SK-N-SH (cell line): ENCODE measurements around the gene SGPP2. TPM values are rescaled to one million over a fixed set of nuclear protein-coding genes. Genes with fewer than 3 reads are reported as not detected.
"Not testable (repeated sequence)": the region's sequence is repeated elsewhere in the genome, so short reads cannot be mapped to it uniquely, and the experiment has no call there.

ENCODE experiments used
- CTCF ChIA-PET: fragments of 300-600, 350-600 bp; formaldehyde crosslinking; extraction: SDS; loops from one replicate; lab custom pipeline; 2021; lab: Yijun Ruan, JAX
- POLR2A ChIA-PET: fragments of 350-600 bp; sonication (Branson Sonifier 250); formaldehyde crosslinking; extraction: SDS; loops from one replicate; lab custom pipeline; 2020; ENCODE audit warnings: antibody characterized with exemption, inconsistent platforms; lab: Yijun Ruan, JAX
- DNase-seq: peaks from one replicate; pipeline ENCODE4 v3.0.0; 2012
- H2AFZ ChIP-seq: fragments of 200-600 bp; sonication (generic); 2 replicates; pipeline ENCODE4 v1.8.1; 2016; ENCODE audit warnings: antibody characterized with exemption, mild to moderate bottlenecking, low read depth
- H3F3A ChIP-seq: fragments of 200-600 bp; sonication (generic); replicated peaks from 2 replicates; pipeline ENCODE3; 2016; ENCODE audit warnings: antibody characterized with exemption, mild to moderate bottlenecking; ENCODE audit not compliant: insufficient read depth
- H3K27ac ChIP-seq, 2 experiments: fragments of 200-500 bp in 1 of 2; fragments of 200-600 bp in 1 of 2; sonication (Bioruptor generic) in 1 of 2; sonication (generic), shearing (Covaris generic) in 1 of 2; 2 replicates each; pipeline versions ENCODE4 v1.5.1 to v1.6.1; 2014 to 2016; ENCODE audit warnings: low read depth in 2 of 2, inconsistent platforms in 1 of 2, low read length in 1 of 2, mild to moderate bottlenecking in 1 of 2, mixed read lengths in 1 of 2
- H3K27me3 ChIP-seq: fragments of 200-600 bp; sonication (generic), shearing (Covaris generic); 2 replicates; pipeline ENCODE4 v1.6.1; 2016; ENCODE audit warnings: mixed run types; ENCODE audit not compliant: insufficient read depth
- H3K36me3 ChIP-seq, 2 experiments: fragments of 200-500 bp in 1 of 2; fragments of 200-600 bp in 1 of 2; sonication (Bioruptor generic) in 1 of 2; sonication (generic) in 1 of 2; replicated peaks in 1 of 2; 2 replicates each; pipeline versions ENCODE3 to v1.5.1; 2014 to 2016; ENCODE audit warnings: low read length in 1 of 2, mild to moderate bottlenecking in 1 of 2; ENCODE audit not compliant: insufficient read depth in 2 of 2, control insufficient read depth in 1 of 2
- H3K4me1 ChIP-seq, 2 experiments: fragments of 200-500 bp in 1 of 2; fragments of 200-600 bp in 1 of 2; sonication (Bioruptor generic) in 1 of 2; sonication (generic), shearing (Covaris generic) in 1 of 2; 2 replicates each; pipeline versions ENCODE4 v1.5.1 to v1.6.1; 2014 to 2016; ENCODE audit warnings: low read depth in 1 of 2, low read length in 1 of 2, mixed run types in 1 of 2; ENCODE audit not compliant: insufficient read depth in 2 of 2, control insufficient read depth in 1 of 2
- H3K4me2 ChIP-seq: fragments of 200-600 bp; sonication (generic), shearing (Covaris generic); 2 replicates; pipeline ENCODE4 v1.6.1; 2017; ENCODE audit warnings: mixed run types
- H3K4me3 ChIP-seq, 2 experiments: fragments of 200-500 bp in 1 of 2; fragments of 200-600 bp in 1 of 2; sonication (Bioruptor generic) in 1 of 2; sonication (generic), shearing (Covaris generic) in 1 of 2; 2 replicates each; pipeline versions ENCODE4 v1.5.1 to v1.8.1; 2014 to 2016; ENCODE audit warnings: low read depth in 2 of 2, inconsistent platforms in 1 of 2, low read length in 1 of 2, mild to moderate bottlenecking in 1 of 2, mixed read lengths in 1 of 2, moderate library complexity in 1 of 2
- H3K79me2 ChIP-seq: fragments of 200-600 bp; sonication (generic); 2 replicates; pipeline ENCODE4 v1.8.1; 2017; ENCODE audit warnings: mild to moderate bottlenecking; ENCODE audit not compliant: insufficient read depth
- H3K9ac ChIP-seq: fragments of 200-600 bp; sonication (generic); 2 replicates; pipeline ENCODE4 v1.6.1; 2017; ENCODE audit warnings: mixed run types
- H3K9me2 ChIP-seq: fragments of 200-600 bp; sonication (generic); 2 replicates; pipeline ENCODE4 v1.6.1; 2017; ENCODE audit warnings: mixed run types
- H3K9me3 ChIP-seq: fragments of 200-600 bp; sonication (generic); 2 replicates; pipeline ENCODE4 v1.6.1; 2017; ENCODE audit warnings: mixed run types, mild to moderate bottlenecking, moderate library complexity
- H4K20me1 ChIP-seq: fragments of 200-600 bp; sonication (generic); 2 replicates; pipeline ENCODE4 v1.6.1; 2017; ENCODE audit warnings: mild to moderate bottlenecking, mixed run types; ENCODE audit not compliant: insufficient read depth
- CHD2 ChIP-seq: fragments of 150-350 bp; IDR thresholded peaks from 2 replicates; pipeline ENCODE4 v1.6.1; 2018; ENCODE audit warnings: low read length; ENCODE audit not compliant: partially characterized antibody
- ELF1 ChIP-seq: IDR thresholded peaks from 2 replicates; pipeline ENCODE4 v1.4.0; 2012
- EZH2phosphoT487 ChIP-seq: fragments of 200-600 bp; sonication (generic); IDR thresholded peaks from 2 replicates; pipeline ENCODE4 v1.6.1; 2017; ENCODE audit warnings: low read depth, mixed run types, mild to moderate bottlenecking, antibody characterized with exemption, moderate library complexity, borderline replicate concordance
- FOSL2 ChIP-seq: IDR thresholded peaks from 2 replicates; pipeline ENCODE4 v1.4.0; 2012; ENCODE audit warnings: low read depth, mild to moderate bottlenecking, moderate library complexity, borderline replicate concordance
- GABPA ChIP-seq: IDR thresholded peaks from 2 replicates; pipeline ENCODE4 v1.4.0; 2012; ENCODE audit warnings: low read depth, mild to moderate bottlenecking
- NFIC ChIP-seq: IDR thresholded peaks from 2 replicates; pipeline ENCODE4 v1.4.0; 2012; ENCODE audit warnings: borderline replicate concordance
- RAD21 ChIP-seq: IDR thresholded peaks from 2 replicates; pipeline ENCODE4 v1.6.1; 2012; ENCODE audit warnings: mild to moderate bottlenecking, low read length
- RXRA ChIP-seq: IDR thresholded peaks from 2 replicates; pipeline ENCODE4 v1.4.0; 2012; ENCODE audit warnings: low read depth, mild to moderate bottlenecking, borderline replicate concordance
- SIN3A ChIP-seq: IDR thresholded peaks from 2 replicates; pipeline ENCODE4 v1.6.1; 2012; ENCODE audit warnings: low read depth, mild to moderate bottlenecking, low read length, moderate library complexity, borderline replicate concordance
- TAF1 ChIP-seq: IDR thresholded peaks from 2 replicates; pipeline ENCODE4 v1.6.1; 2012; ENCODE audit warnings: low read depth, mild to moderate bottlenecking, low read length, moderate library complexity, borderline replicate concordance
- TEAD4 ChIP-seq: IDR thresholded peaks from 2 replicates; pipeline ENCODE4 v1.4.0; 2012; ENCODE audit warnings: mild to moderate bottlenecking, borderline replicate concordance; ENCODE audit not compliant: insufficient read depth
- YY1 ChIP-seq: IDR thresholded peaks from 2 replicates; pipeline ENCODE4 v1.4.0; 2012; ENCODE audit warnings: low read depth, mild to moderate bottlenecking
- WGBS: methylation state at CpG from one replicate; pipeline ENCODE4 v1.1.6; 2017; ENCODE audit warnings: low lambda C conversion rate; 5-methylcytosine and 5-hydroxymethylcytosine counted together
- polyA plus RNA-seq, 3 experiments: library from polyadenylated mRNA; depleted of rRNA; stranded (reverse); fragments of >200 nt; gene quantifications; 2 replicates each; pipeline ENCODE4 v1.2.3, GENCODE V29; 2012
- TF ChIP-seq, protein P1 (sequence below): fragments of 150-350 bp; IDR thresholded peaks from 2 replicates; pipeline ENCODE4 v1.6.1; 2017; ENCODE audit warnings: antibody characterized with exemption, low read length, low read depth, borderline replicate concordance
- TF ChIP-seq, protein P2 (sequence below): IDR thresholded peaks from 2 replicates; pipeline ENCODE4 v1.6.1; 2012; ENCODE audit warnings: mild to moderate bottlenecking, low read depth, low read length, moderate library complexity
- TF ChIP-seq, protein P3 (sequence below): fragments of 150-350 bp; IDR thresholded peaks from 2 replicates; pipeline ENCODE4 v1.6.1; 2016; ENCODE audit warnings: mild to moderate bottlenecking, low read depth, low read length
- TF ChIP-seq, protein P4 (sequence below): IDR thresholded peaks from 2 replicates; pipeline ENCODE4 v1.4.0; 2012; ENCODE audit warnings: low read depth, borderline replicate concordance
- TF ChIP-seq, protein P5 (sequence below): IDR thresholded peaks from 2 replicates; pipeline ENCODE4 v1.4.0; 2012; ENCODE audit warnings: low read depth

SGPP2 gene
- polyA plus RNA-seq, 1 of the 3 experiments (the other 2 are of a cell fraction), result 0.03 TPM

DNA sequence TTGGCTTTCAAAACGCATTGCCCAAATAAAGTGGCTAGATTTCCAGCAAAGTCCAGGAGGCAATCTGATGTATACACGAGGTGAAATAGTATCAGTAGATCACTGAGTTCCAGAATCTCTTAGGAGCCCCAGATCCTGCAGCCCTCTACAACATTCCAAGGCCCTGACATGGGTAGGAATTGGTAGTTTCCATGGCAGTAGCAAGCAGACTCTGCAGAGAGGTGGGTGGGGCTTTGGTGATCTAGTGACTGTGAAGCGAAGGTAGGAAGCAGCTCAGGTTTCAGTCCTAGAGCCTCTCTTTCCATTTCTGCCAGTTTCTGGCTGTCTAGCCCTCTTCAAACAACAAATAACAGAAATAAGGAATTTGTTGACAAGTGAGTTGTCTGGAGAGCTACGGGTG is 13.8 kb upstream of the SGPP2 start:
- POLR2A ChIA-PET, result no interaction called here
- 33% methylated on average over 4 of the region's 4 CpGs for WGBS
- Histone ChIP-seq H3K27me3 (no peaks in the 10 kb centered on the region), H3K9me3 (peaks cover 8% of the 10 kb centered on the region; the same call in 1 of the 2 replicates), H3K79me2 (no peaks in the 10 kb centered on the region), H3K36me3 (no peaks in the 10 kb centered on the region), H2AFZ (no peak overlapping the region), H3K9ac (no peak overlapping the region), H3F3A (no peaks in the 10 kb centered on the region), H3K4me1 (no peaks in the 10 kb centered on the region), H3K4me2 (no peak overlapping the region), H4K20me1 (no peaks in the 10 kb centered on the region), H3K4me3 (no peak overlapping the region), H3K27ac (no peak overlapping the region), H3K9me2 (no peaks in the 10 kb centered on the region)
- DNase-seq, result no peak
- TF ChIP-seq RAD21 (no peak), ELF1 (no peak), NFIC (no peak), GABPA (no peak), TAF1 (no peak), SIN3A (no peak), YY1 (no peak), TEAD4 (no peak), CHD2 (no peak), RXRA (no peak), EZH2phosphoT487 (no peak), FOSL2 (no peak)
- TF ChIP-seq, protein P1, sequence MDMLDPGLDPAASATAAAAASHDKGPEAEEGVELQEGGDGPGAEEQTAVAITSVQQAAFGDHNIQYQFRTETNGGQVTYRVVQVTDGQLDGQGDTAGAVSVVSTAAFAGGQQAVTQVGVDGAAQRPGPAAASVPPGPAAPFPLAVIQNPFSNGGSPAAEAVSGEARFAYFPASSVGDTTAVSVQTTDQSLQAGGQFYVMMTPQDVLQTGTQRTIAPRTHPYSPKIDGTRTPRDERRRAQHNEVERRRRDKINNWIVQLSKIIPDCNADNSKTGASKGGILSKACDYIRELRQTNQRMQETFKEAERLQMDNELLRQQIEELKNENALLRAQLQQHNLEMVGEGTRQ, result no peak
- TF ChIP-seq, protein P2, sequence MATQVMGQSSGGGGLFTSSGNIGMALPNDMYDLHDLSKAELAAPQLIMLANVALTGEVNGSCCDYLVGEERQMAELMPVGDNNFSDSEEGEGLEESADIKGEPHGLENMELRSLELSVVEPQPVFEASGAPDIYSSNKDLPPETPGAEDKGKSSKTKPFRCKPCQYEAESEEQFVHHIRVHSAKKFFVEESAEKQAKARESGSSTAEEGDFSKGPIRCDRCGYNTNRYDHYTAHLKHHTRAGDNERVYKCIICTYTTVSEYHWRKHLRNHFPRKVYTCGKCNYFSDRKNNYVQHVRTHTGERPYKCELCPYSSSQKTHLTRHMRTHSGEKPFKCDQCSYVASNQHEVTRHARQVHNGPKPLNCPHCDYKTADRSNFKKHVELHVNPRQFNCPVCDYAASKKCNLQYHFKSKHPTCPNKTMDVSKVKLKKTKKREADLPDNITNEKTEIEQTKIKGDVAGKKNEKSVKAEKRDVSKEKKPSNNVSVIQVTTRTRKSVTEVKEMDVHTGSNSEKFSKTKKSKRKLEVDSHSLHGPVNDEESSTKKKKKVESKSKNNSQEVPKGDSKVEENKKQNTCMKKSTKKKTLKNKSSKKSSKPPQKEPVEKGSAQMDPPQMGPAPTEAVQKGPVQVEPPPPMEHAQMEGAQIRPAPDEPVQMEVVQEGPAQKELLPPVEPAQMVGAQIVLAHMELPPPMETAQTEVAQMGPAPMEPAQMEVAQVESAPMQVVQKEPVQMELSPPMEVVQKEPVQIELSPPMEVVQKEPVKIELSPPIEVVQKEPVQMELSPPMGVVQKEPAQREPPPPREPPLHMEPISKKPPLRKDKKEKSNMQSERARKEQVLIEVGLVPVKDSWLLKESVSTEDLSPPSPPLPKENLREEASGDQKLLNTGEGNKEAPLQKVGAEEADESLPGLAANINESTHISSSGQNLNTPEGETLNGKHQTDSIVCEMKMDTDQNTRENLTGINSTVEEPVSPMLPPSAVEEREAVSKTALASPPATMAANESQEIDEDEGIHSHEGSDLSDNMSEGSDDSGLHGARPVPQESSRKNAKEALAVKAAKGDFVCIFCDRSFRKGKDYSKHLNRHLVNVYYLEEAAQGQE, result no peak
- TF ChIP-seq, protein P3, sequence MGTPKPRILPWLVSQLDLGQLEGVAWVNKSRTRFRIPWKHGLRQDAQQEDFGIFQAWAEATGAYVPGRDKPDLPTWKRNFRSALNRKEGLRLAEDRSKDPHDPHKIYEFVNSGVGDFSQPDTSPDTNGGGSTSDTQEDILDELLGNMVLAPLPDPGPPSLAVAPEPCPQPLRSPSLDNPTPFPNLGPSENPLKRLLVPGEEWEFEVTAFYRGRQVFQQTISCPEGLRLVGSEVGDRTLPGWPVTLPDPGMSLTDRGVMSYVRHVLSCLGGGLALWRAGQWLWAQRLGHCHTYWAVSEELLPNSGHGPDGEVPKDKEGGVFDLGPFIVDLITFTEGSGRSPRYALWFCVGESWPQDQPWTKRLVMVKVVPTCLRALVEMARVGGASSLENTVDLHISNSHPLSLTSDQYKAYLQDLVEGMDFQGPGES, result no peak
- TF ChIP-seq, protein P4, sequence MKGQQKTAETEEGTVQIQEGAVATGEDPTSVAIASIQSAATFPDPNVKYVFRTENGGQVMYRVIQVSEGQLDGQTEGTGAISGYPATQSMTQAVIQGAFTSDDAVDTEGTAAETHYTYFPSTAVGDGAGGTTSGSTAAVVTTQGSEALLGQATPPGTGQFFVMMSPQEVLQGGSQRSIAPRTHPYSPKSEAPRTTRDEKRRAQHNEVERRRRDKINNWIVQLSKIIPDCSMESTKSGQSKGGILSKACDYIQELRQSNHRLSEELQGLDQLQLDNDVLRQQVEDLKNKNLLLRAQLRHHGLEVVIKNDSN, result no peak
- TF ChIP-seq, protein P5, sequence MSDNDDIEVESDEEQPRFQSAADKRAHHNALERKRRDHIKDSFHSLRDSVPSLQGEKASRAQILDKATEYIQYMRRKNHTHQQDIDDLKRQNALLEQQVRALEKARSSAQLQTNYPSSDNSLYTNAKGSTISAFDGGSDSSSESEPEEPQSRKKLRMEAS, result no peak
- CTCF ChIA-PET, result interaction anchor here (2.0 kb wide), 1 partner anchor 11 kb away, joined by 4 read pairs; no protein-coding TSS in a partner anchor

DNA sequence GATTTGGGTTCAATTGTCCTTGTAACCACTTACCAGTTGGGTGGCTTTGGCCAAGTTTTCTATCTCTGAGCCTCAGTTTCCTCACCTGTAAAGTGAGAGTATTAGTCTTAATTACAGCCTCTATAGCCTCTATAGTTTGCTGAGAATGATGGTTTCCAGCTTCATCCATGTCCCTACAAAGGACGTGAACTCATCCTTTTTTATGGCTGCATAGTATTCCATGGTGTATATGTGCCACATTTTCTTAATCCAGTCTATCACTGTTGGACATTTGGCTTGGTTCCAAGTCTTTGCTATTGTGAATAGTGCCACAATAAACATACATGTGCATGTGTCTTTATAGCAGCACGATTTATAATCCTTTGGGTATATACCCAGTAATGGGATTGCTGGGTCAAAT is 12.0 kb upstream of the SGPP2 start:
- H3K27me3 ChIP-seq, H3K27ac ChIP-seq, DNase-seq, H3K79me2 ChIP-seq, H4K20me1 ChIP-seq, H3F3A ChIP-seq, H3K9ac ChIP-seq, H3K9me2 ChIP-seq, H3K36me3 ChIP-seq, H3K4me1 ChIP-seq, H2AFZ ChIP-seq, H3K4me2 ChIP-seq, POLR2A ChIA-PET, H3K9me3 ChIP-seq, H3K4me3 ChIP-seq, CTCF ChIA-PET: not testable (repeated sequence)
- 25% methylated on average over 2 of the region's 2 CpGs for WGBS
